Stomach (tissue), 9 donors: ENCODE measurements around the gene HOXD13. TPM values are rescaled to one million over a fixed set of nuclear protein-coding genes. Genes with fewer than 3 reads are reported as not detected.

Experiments
- DNase-seq, 2 donors: peaks; one replicate each; pipeline versions ENCODE4 v3.0.0 to v3.0.0-alpha.2; 2013 to 2019
- H3K27ac ChIP-seq, 5 donors: fragments of 200-600 bp in 4 of 5; sonication (generic) in 4 of 5; one replicate each; pipeline ENCODE4 v1.5.1; 2013 to 2019; ENCODE audit warnings: mild to moderate bottlenecking in 1 of 5, moderate library complexity in 1 of 5
- H3K27me3 ChIP-seq, 3 donors: fragments of 200-600 bp; sonication (generic); one replicate each; pipeline ENCODE4 v1.5.1; 2017 to 2019; ENCODE audit warnings: mixed run types in 1 of 3
- H3K36me3 ChIP-seq, 4 donors: fragments of 200-600 bp; sonication (generic); 1 replicate in 3 of 4; 2 replicates in 1 of 4; pipeline ENCODE4 v1.5.1; 2016 to 2019
- H3K4me1 ChIP-seq, 4 donors: fragments of 200-600 bp; sonication (generic); one replicate each; pipeline ENCODE4 v1.5.1; 2016 to 2019
- H3K4me3 ChIP-seq, 4 donors: fragments of 200-600 bp; sonication (generic) in 3 of 4; one replicate each; pipeline ENCODE4 v1.5.1; 2016 to 2019; ENCODE audit warnings: mild to moderate bottlenecking in 1 of 4
- H3K9me3 ChIP-seq, 4 donors: fragments of 200-600 bp; sonication (generic); one replicate each; pipeline ENCODE4 v1.5.1; 2016 to 2019
- EP300 ChIP-seq: sonication (generic); formaldehyde crosslinking; IDR thresholded peaks from one replicate; pipeline ENCODE4 v1.6.1; 2017; ENCODE audit warnings: antibody characterized with exemption
- POLR2A ChIP-seq, 4 donors: fragments of 450-650 bp; IDR thresholded peaks; one replicate each; pipeline ENCODE4 v1.6.1; 2016; ENCODE audit warnings: antibody characterized with exemption in 4 of 4, control low read depth in 2 of 4, mild to moderate bottlenecking in 1 of 4, moderate library complexity in 1 of 4
- POLR2AphosphoS5 ChIP-seq, 3 donors: sonication (generic); formaldehyde crosslinking; IDR thresholded peaks; one replicate each; pipeline ENCODE4 v1.6.1; 2016; ENCODE audit warnings: antibody characterized with exemption in 3 of 3
- WGBS, 5 donors: extraction: QIAGEN DNeasy Blood & Tissue Kit in 3 of 5; methylation state at CpG; one replicate each; pipeline versions ENCODE4 v1.1.5 to v1.1.7; 2013 to 2018; 5-methylcytosine and 5-hydroxymethylcytosine counted together
- intact Hi-C: fragments of 100-400 bp; cut with DNase I; formaldehyde crosslinking; loops from one replicate; pipeline ENCODE4 v1.15.1; 2023; ENCODE audit warnings: low total_unique reads
- polyA plus RNA-seq, 3 donors: library from polyadenylated mRNA; stranded (reverse); fragments of 200-250 nt; gene quantifications; one replicate each; pipeline ENCODE4 v1.2.3, GENCODE V29; 2013
- total RNA-seq, 5 donors: library from RNA; depleted of rRNA; stranded (reverse); fragments of >200 nt; gene quantifications; one replicate each; pipeline versions ENCODE4 v1.1.0 to v1.2.3, GENCODE V29; 2014 to 2016
- TF ChIP-seq, protein P1 (sequence below), 7 experiments: fragments of 450-650 bp in 4 of 7; fragments of 200-600 bp in 3 of 7; sonication (generic) in 3 of 7; IDR thresholded peaks; one replicate each; pipeline ENCODE4 v1.5.1; 2016 to 2019; ENCODE audit warnings: antibody characterized with exemption in 7 of 7, control low read depth in 2 of 7, mild to moderate bottlenecking in 1 of 7
- donor health status: healthy with polysubstance abuse.
- donor health status: Bipolar disorder and iron deficiency.
- donor health status: healthy.

Gene HOXD13
- total and polyA plus RNA-seq, 8 donors: not detected

DNA sequence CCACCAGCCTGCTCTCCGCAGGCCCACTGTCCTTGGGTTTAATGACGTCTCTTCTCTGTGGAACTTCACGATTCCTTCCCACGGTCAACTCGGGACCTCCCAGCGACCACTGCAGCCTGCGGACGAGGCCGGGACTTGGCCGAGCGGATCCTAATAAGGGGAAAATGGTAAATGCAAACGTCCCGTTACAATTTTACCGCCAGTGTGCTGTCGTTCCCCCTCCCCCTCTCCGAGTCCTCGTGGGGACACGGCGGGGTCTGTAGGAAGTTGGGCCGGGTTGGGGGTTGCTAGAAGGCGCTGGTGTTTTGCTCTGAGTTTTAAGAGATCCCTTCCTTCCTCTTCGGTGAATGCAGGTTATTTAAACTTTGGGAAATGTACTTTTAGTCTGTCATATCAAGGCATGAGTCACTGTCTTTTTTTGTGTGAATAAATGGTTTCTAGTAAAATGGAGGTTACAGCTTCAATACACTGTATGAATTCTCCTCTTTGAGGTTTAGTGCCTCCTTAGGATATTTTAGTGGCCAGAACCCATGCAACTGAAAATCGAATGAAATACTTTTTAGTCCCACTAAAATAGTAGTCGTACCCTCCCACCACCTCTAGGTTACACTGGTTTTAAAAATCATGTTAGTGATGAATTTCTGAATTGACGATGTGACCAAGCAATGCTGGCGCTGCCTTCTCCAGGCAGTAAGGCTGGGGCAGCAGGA lies 16.8 kb downstream of the HOXD13 start:
- H3K27ac ChIP-seq: no peak overlapping the region
- H3K36me3 ChIP-seq: no peaks in the 10 kb centered on the region
- no peak for TF ChIP-seq EP300
- TF ChIP-seq, protein P1, sequence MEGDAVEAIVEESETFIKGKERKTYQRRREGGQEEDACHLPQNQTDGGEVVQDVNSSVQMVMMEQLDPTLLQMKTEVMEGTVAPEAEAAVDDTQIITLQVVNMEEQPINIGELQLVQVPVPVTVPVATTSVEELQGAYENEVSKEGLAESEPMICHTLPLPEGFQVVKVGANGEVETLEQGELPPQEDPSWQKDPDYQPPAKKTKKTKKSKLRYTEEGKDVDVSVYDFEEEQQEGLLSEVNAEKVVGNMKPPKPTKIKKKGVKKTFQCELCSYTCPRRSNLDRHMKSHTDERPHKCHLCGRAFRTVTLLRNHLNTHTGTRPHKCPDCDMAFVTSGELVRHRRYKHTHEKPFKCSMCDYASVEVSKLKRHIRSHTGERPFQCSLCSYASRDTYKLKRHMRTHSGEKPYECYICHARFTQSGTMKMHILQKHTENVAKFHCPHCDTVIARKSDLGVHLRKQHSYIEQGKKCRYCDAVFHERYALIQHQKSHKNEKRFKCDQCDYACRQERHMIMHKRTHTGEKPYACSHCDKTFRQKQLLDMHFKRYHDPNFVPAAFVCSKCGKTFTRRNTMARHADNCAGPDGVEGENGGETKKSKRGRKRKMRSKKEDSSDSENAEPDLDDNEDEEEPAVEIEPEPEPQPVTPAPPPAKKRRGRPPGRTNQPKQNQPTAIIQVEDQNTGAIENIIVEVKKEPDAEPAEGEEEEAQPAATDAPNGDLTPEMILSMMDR (IDR thresholded peaks at IDR 0.05): no peak
- TF ChIP-seq POLR2AphosphoS5 (IDR thresholded peaks at IDR 0.05): no peak
- TF ChIP-seq POLR2A (IDR thresholded peaks at IDR 0.05): no peak
- H3K4me1 ChIP-seq: peaks cover 27 to 55% (median 40%) of the 10 kb centered on the region in 4 donors
- no peak for DNase-seq
- H3K27me3 ChIP-seq: peaks cover 56 to 100% (median 99%) of the 10 kb centered on the region in 3 donors
- H3K9me3 ChIP-seq: peaks cover 0 to 25% (median 0%) of the 10 kb centered on the region in 4 donors
- WGBS, 5 donors: 8 to 13% (median 11%) methylated on average over 26 of the region's 26 CpGs
- no peak overlapping the region for H3K4me3 ChIP-seq
- intact Hi-C loops: no loop called here

DNA sequence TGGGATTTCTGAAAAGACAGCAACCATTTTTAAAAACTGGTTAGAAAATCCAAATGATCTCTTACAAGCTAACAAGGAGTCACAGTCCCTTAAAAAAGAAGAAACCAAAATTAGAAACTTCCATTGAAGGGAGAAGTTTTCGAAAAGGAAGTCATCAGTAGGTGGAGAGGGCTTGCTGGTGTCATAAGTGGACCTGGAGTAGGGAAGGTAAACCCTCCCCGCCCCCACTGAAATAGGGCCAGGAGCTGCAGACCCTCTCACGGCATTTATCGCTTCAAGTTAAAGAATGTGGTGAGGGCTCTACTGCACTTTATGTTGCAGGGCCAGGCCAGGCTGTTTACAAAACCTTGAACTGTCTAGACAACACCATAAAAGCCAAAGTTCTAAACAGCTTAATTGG lies 17.4 kb downstream of the HOXD13 start:
- Histone ChIP-seq H3K36me3 (no peaks in the 10 kb centered on the region), H3K9me3 (peaks cover 0 to 21% (median 0%) of the 10 kb centered on the region in 4 donors), H3K27me3 (peaks cover 56 to 100% (median 99%) of the 10 kb centered on the region in 3 donors), H3K4me1 (peaks cover 21 to 49% (median 34%) of the 10 kb centered on the region in 4 donors), H3K4me3 (no peak overlapping the region), H3K27ac (no peak overlapping the region)
- intact Hi-C loops: no loop called here
- TF ChIP-seq EP300 (no peak), POLR2A (IDR thresholded peaks at IDR 0.05) (no peak), POLR2AphosphoS5 (IDR thresholded peaks at IDR 0.05) (no peak)
- TF ChIP-seq, protein P1 (IDR thresholded peaks at IDR 0.05): no peak
- DNase-seq: no peak
- 10 to 22% (median 13%) methylated on average over 4 of the region's 4 CpGs for WGBS, 5 donors

DNA sequence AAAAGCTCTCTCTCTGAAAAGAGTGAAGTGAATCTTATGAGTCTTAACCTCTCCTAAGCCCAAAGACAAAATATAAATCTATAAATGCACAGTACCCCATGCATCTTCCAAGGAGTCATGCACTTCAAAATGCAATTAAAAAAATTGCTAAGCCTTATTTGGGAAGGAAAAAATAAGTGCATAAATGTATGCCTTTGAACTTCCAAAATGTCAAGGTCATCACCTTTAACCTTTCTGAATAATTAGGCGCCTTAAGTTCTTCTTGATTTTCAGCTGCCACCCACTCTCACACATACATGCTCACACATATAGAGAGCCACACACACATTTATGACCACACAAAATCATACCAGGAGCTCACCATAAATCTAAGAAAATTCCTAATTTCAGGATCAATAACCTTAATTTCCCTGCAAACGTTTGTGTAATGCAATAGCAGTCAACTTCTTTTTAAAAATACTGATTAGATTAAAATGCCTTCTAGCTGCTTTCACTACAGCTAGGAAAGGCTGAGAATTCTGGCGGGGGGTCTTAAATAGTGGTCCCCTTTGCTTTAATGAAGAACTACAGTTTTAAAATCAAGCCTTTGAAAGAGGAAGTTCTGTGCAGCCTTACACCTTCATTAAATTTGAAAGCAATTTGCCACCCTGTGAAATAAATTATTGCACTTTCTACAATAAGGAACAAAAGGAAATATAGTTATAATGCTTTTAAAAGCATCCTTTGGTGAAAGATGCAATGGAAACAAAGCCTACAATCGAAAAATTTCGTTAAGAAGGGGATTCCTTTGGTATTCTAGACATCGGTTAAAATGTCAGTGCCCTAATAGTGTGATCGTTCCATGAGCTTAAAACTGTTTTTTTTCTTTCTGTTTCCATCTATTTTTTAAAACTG lies 18.1 kb downstream of the HOXD13 start:
- H3K9me3 ChIP-seq: peaks cover 0 to 21% (median 0%) of the 10 kb centered on the region in 4 donors
- 19 to 24% (median 22%) methylated on average over 7 of the region's 7 CpGs for WGBS, 5 donors
- H3K4me1 ChIP-seq: peaks cover 20 to 43% (median 31%) of the 10 kb centered on the region in 4 donors
- peaks cover 48 to 100% (median 96%) of the 10 kb centered on the region in 3 donors for H3K27me3 ChIP-seq
- intact Hi-C loops: no loop called here
- H3K4me3 ChIP-seq: no peak overlapping the region
- no peaks in the 10 kb centered on the region for H3K36me3 ChIP-seq
- no peak for DNase-seq
- TF ChIP-seq, protein P1 (IDR thresholded peaks at IDR 0.05): no peak
- TF ChIP-seq POLR2AphosphoS5 (IDR thresholded peaks at IDR 0.05) (no peak), EP300 (no peak), POLR2A (IDR thresholded peaks at IDR 0.05) (no peak)
- no peak overlapping the region for H3K27ac ChIP-seq

DNA sequence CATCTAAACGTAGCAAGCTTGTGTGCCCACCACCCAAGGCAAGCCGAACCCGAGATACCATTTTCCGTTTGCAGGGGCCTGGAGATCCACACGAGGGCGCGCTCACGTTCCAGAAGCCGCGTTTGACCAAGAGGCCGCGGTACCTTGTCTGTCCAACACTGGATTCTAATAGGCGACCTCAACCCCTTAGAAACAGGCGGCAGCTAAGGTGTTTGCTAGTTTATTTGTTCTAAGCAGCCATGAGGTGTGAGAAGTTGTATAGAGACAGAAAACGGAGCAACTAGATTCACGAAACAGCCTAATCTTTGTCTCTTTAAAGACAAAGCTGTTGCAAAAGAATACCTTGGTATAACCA lies 18.8 kb downstream of the HOXD13 start:
- peaks cover 20 to 37% (median 33%) of the 10 kb centered on the region in 4 donors for H3K4me1 ChIP-seq
- peaks cover 0 to 21% (median under 1%) of the 10 kb centered on the region in 4 donors for H3K9me3 ChIP-seq
- peak in 1 of 2 donors; percentile 80 for DNase-seq
- WGBS, 5 donors: 3 to 10% (median 4%) methylated on average over 16 of the region's 16 CpGs
- H3K27ac ChIP-seq: no peak overlapping the region
- intact Hi-C loops: no loop called here
- TF ChIP-seq, protein P1 (IDR thresholded peaks at IDR 0.05): peak in 2 of 7 experiments; percentile 22 to 25
- TF ChIP-seq EP300: no peak
- no peaks in the 10 kb centered on the region for H3K36me3 ChIP-seq
- H3K4me3 ChIP-seq: no peak overlapping the region
- peaks cover 52 to 100% (median 96%) of the 10 kb centered on the region in 3 donors for H3K27me3 ChIP-seq
